Karpas-422 (cell line): ENCODE data around the gene BOD1L2. TPM values are rescaled to one million over a fixed set of nuclear protein-coding genes. Genes with fewer than 3 reads are reported as not detected.

Source experiments
- DNase-seq: peaks from one replicate; pipeline ENCODE4 v3.0.0-alpha.2; 2015
- H2AFZ ChIP-seq: fragments of 200-600 bp; sonication (generic); 2 replicates; pipeline ENCODE4 v1.6.1; 2014; ENCODE audit warnings: antibody characterized with exemption, low read length, mixed read lengths
- H3K27ac ChIP-seq: fragments of 200-600 bp; sonication (generic); 2 replicates; pipeline ENCODE4 v1.5.1; 2014; ENCODE audit warnings: mild to moderate bottlenecking, low read length, moderate library complexity
- H3K27me3 ChIP-seq: fragments of 200-600 bp; sonication (generic); 2 replicates; pipeline ENCODE4 v1.6.1; 2014; ENCODE audit warnings: low read length, mixed read lengths
- H3K36me3 ChIP-seq: fragments of 200-600 bp; sonication (generic); 2 replicates; pipeline ENCODE4 v1.6.1; 2014; ENCODE audit warnings: low read length, mixed read lengths; ENCODE audit not compliant: insufficient read depth
- H3K4me1 ChIP-seq: fragments of 200-600 bp; sonication (generic); 2 replicates; pipeline ENCODE4 v1.6.1; 2014; ENCODE audit warnings: mild to moderate bottlenecking, low read length, mixed read lengths
- H3K4me2 ChIP-seq: fragments of 200-600 bp; sonication (generic); 2 replicates; pipeline ENCODE4 v1.6.1; 2014; ENCODE audit warnings: low read length, low read depth, mild to moderate bottlenecking; ENCODE audit not compliant: poor library complexity, severe bottlenecking
- H3K4me3 ChIP-seq: fragments of 200-600 bp; sonication (generic); 2 replicates; pipeline ENCODE4 v1.5.1; 2014; ENCODE audit warnings: mild to moderate bottlenecking, antibody characterized with exemption, low read length, mixed read lengths
- H3K79me2 ChIP-seq: fragments of 200-600 bp; sonication (generic); 2 replicates; pipeline ENCODE4 v1.6.1; 2014; ENCODE audit warnings: mild to moderate bottlenecking, low read length, mixed read lengths
- H3K9ac ChIP-seq: fragments of 200-600 bp; sonication (generic); 2 replicates; pipeline ENCODE4 v1.6.0; 2014; ENCODE audit warnings: low read length
- H3K9me2 ChIP-seq: fragments of 200-600 bp; sonication (generic), shearing (Covaris generic); replicated peaks from 2 replicates; pipeline ENCODE4 v1.6.0; 2014; ENCODE audit warnings: mild to moderate bottlenecking, low read length, moderate library complexity; ENCODE audit not compliant: insufficient read depth
- H3K9me3 ChIP-seq: fragments of 300-700, 200-600 bp; sonication (generic); 2 replicates; pipeline ENCODE4 v1.6.1; 2014; ENCODE audit warnings: low read length, mixed read lengths
- H4K20me1 ChIP-seq: fragments of 200-600 bp; sonication (generic); 2 replicates; pipeline ENCODE4 v1.6.1; 2014; ENCODE audit warnings: mild to moderate bottlenecking, antibody characterized with exemption, low read length, low read depth; ENCODE audit not compliant: insufficient read depth
- total RNA-seq: library from RNA; depleted of rRNA; stranded (reverse); fragments of >200 nt; shearing (Covaris generic); gene quantifications from 2 replicates; pipeline ENCODE4 v1.2.3, GENCODE V29; 2014; ENCODE audit warnings: low replicate concordance

Gene BOD1L2
- total RNA-seq, 1 experiment from 2014 or later = not detected

DNA sequence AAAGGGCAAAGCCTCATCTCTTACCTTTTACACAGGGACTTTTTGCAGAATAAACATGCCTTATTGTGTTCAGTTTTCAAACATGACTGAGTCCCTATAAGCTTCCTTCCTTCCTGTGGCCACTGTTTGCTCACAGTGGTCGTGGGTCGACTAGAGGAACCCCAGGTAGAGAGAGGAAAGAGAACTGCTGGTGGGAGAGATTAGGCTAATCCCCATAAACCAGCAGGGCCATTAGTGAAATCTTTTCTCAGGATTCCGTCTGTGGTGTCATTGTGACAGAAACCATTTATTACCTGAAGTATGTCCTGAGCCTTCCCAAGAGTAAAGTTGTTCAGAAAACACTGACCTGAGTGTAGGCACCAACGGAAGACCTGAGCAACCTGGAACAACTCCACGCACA is 21.3 kb upstream of the BOD1L2 start:
- H3K27me3 ChIP-seq = no peaks in the 10 kb centered on the region
- no peak overlapping the region for H3K27ac ChIP-seq
- no peaks in the 10 kb centered on the region for H3K9me2 ChIP-seq
- H2AFZ ChIP-seq = no peak overlapping the region
- no peaks in the 10 kb centered on the region for H3K9me3 ChIP-seq
- no peaks in the 10 kb centered on the region for H3K36me3 ChIP-seq
- H3K79me2 ChIP-seq = no peaks in the 10 kb centered on the region
- no peak overlapping the region for H3K9ac ChIP-seq
- H3K4me1 ChIP-seq = no peaks in the 10 kb centered on the region
- no peaks in the 10 kb centered on the region for H4K20me1 ChIP-seq
- H3K4me3 ChIP-seq = no peak overlapping the region
- no peak for DNase-seq
- H3K4me2 ChIP-seq = no peak overlapping the region

DNA sequence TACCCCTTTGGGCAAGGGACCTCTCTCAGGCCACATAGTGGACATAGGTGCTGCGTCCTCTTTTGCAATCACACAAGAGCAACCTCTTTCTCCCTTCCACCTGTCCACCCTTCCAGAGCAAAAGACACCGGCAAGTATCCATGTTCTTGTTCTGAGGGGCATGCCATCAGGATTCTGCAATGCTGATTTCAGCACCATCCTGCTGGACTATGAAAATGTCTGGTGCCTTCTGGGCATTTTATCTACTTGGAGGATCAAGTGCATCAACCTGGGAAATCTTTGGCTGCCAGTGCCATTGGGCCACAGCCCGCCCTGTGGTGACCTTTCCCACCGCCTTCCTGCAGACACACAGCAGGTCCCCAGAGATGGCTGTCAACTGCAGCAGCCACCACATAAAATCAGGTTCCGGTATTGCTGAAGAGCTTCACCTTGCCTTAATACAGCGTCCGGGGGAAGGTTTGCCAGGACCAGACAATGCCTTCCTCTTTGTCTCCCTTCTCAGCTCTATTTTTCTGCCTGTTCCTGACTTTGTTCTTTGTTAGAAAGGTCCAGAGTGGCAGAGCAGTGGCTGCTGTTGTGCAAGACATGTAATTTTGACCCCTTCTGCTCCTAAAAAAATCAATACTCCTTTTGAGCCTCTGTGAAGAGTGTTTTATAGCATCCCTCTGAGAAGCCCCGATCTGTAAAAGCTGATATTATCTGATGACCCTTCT is 18.5 kb upstream of the BOD1L2 start:
- Histone ChIP-seq H3K4me3 (no peak overlapping the region), H2AFZ (no peak overlapping the region)

GRCh38 chr18:57131101-57131500 is 15.8 kb upstream of the BOD1L2 start:
- no peak overlapping the region for H3K4me2 ChIP-seq
- no peaks in the 10 kb centered on the region for H3K4me1 ChIP-seq
- no peaks in the 10 kb centered on the region for H3K9me3 ChIP-seq
- H3K27ac ChIP-seq = no peak overlapping the region
- H3K79me2 ChIP-seq = no peaks in the 10 kb centered on the region
- DNase-seq = no peak
- H4K20me1 ChIP-seq = no peaks in the 10 kb centered on the region
- H3K36me3 ChIP-seq = no peaks in the 10 kb centered on the region
- no peaks in the 10 kb centered on the region for H3K9me2 ChIP-seq
- H3K9ac ChIP-seq = no peak overlapping the region
- H3K4me3 ChIP-seq = no peak overlapping the region
- H2AFZ ChIP-seq = no peak overlapping the region
- no peaks in the 10 kb centered on the region for H3K27me3 ChIP-seq

More for the DNA sequence above, 18.5 kb upstream of the BOD1L2 start:
- no peak overlapping the region for H3K9ac ChIP-seq
- H3K4me1 ChIP-seq = no peaks in the 10 kb centered on the region
- no peaks in the 10 kb centered on the region for H3K9me3 ChIP-seq
- H3K27ac ChIP-seq = no peak overlapping the region
- no peak overlapping the region for H3K4me2 ChIP-seq
- no peaks in the 10 kb centered on the region for H3K9me2 ChIP-seq
- no peaks in the 10 kb centered on the region for H3K36me3 ChIP-seq
- H3K27me3 ChIP-seq = no peaks in the 10 kb centered on the region
- no peaks in the 10 kb centered on the region for H3K79me2 ChIP-seq
- no peak for DNase-seq
- no peaks in the 10 kb centered on the region for H4K20me1 ChIP-seq

GRCh38 chr18:57131782-57132181 is 15.1 kb upstream of the BOD1L2 start:
- Histone ChIP-seq H2AFZ (no peak overlapping the region), H3K9ac (no peak overlapping the region), H3K27me3 (no peaks in the 10 kb centered on the region), H3K79me2 (no peaks in the 10 kb centered on the region), H4K20me1 (no peaks in the 10 kb centered on the region), H3K4me3 (no peak overlapping the region), H3K4me1 (no peaks in the 10 kb centered on the region), H3K9me3 (no peaks in the 10 kb centered on the region), H3K9me2 (no peaks in the 10 kb centered on the region), H3K4me2 (no peak overlapping the region), H3K27ac (no peak overlapping the region), H3K36me3 (no peaks in the 10 kb centered on the region)
- DNase-seq = no peak

- Histone ChIP-seq H3K9me3 (no peaks in the 10 kb centered on the region), H3K36me3 (no peaks in the 10 kb centered on the region), H3K9ac (no peak overlapping the region), H2AFZ (no peak overlapping the region), H3K4me1 (no peaks in the 10 kb centered on the region), H3K9me2 (no peaks in the 10 kb centered on the region), H3K27ac (no peak overlapping the region), H3K79me2 (no peaks in the 10 kb centered on the region), H3K27me3 (no peaks in the 10 kb centered on the region), H4K20me1 (no peaks in the 10 kb centered on the region), H3K4me3 (no peak overlapping the region), H3K4me2 (no peak overlapping the region)
- no peak for DNase-seq
Observed at GRCh38 chr18:57134618-57135135, 12.2 kb upstream of the BOD1L2 start.

DNA sequence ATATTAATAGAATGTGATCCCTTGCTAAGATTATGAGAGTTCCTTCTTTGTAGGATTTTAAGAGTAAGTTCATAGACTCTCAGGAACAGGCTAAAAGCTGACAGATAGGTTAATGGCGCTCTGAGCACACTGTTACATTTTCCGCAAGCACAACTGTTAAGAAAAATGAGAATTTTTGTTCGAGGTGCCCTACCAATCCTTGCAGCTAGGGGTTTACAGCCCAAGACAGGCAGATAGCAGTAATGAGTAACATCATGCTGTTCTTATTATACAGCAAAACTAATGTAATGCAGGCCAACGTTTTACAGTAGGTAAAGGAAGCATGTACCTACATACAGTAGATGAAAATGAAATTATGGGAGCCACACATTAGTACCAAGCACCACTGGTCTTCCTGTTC is 11.2 kb upstream of the BOD1L2 start:
- Histone ChIP-seq H3K4me3 (no peak overlapping the region), H3K9ac (no peak overlapping the region), H3K36me3 (no peaks in the 10 kb centered on the region), H3K9me2 (no peaks in the 10 kb centered on the region), H4K20me1 (no peaks in the 10 kb centered on the region), H3K27me3 (no peaks in the 10 kb centered on the region), H3K4me2 (no peak overlapping the region), H3K4me1 (no peaks in the 10 kb centered on the region), H3K79me2 (no peaks in the 10 kb centered on the region), H3K9me3 (no peaks in the 10 kb centered on the region), H2AFZ (no peak overlapping the region), H3K27ac (no peak overlapping the region)
- DNase-seq = peak; percentile 45

DNA sequence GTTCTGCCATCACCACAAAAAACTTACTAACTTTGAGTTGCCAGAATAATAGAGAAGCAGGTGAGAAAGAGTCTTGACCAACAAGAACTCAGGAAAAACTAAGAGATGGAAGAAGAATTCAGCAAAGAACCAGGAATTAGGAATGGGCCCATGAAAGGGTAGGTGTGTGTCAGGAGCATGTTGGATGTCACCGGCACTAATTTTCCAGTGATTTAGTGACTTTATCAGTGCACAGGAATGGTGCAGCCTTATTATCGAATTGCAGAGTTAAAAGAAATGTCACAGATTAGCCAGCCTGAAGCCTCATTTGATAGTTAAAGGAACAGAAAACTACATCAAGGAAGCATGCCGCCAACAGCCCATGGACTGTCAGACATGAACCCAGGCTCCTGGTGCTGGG is 9.0 kb upstream of the BOD1L2 start:
- H4K20me1 ChIP-seq = peaks cover 2% of the 10 kb centered on the region; the same call in 1 of the 2 replicates
- H3K4me3 ChIP-seq = no peak overlapping the region
- H3K9me2 ChIP-seq = no peaks in the 10 kb centered on the region
- no peak for DNase-seq
- H3K79me2 ChIP-seq = no peaks in the 10 kb centered on the region
- H3K36me3 ChIP-seq = no peaks in the 10 kb centered on the region
- H3K9ac ChIP-seq = no peak overlapping the region
- no peaks in the 10 kb centered on the region for H3K9me3 ChIP-seq
- H3K4me1 ChIP-seq = no peaks in the 10 kb centered on the region
- H3K27ac ChIP-seq = no peak overlapping the region
- H3K27me3 ChIP-seq = no peaks in the 10 kb centered on the region
- no peak overlapping the region for H2AFZ ChIP-seq
- no peak overlapping the region for H3K4me2 ChIP-seq

DNA sequence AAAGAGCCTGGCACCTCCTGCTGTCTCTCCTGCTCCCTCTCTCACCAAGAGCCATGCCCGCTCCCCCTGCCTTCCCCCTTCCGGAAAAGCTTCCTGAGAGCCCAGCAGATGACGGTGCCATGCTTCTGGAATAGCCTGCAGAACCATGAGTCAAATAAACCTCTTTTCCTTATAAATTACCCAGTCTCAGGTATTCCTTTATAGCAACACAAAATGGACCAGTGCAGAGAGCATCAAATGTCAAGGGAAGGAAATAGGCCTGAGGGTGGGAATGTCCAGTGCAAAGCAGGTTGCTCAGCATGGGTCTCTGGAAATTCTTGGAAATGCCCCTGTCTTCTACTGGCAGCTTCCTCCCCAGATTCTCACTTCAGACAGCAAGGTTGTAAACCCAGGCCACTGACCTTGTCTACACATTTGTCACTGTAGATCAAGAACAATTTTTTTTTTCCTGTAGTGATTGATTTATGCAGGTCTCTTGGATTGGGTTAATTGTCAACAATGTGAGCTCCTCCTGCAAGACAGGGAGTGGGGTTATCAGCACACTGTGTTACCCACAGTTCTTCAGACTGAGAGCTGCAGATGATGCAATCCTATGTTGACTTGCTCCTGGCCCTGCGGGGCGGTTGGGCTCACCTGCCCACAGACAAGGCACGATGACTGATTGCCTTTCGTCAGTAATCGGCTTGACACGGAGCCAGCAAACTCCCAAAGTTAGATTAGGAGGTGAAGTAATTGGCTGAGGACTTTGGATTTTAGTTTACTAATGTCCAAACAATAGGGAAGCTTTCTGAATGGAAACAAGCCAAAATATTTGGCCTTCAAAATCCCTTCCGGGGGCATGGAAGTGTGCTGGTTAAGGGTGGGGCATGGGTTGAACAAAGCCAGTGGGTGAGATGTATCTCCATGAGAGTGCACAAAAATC is 5.4 kb upstream of the BOD1L2 start:
- Histone ChIP-seq H3K4me2 (no peak overlapping the region), H3K4me1 (no peaks in the 10 kb centered on the region), H3K79me2 (no peaks in the 10 kb centered on the region), H4K20me1 (peaks cover 5% of the 10 kb centered on the region; the same call in 1 of the 2 replicates), H3K4me3 (no peak overlapping the region), H3K9me3 (no peaks in the 10 kb centered on the region), H3K9me2 (no peaks in the 10 kb centered on the region), H2AFZ (no peak overlapping the region), H3K9ac (no peak overlapping the region), H3K36me3 (no peaks in the 10 kb centered on the region), H3K27me3 (no peaks in the 10 kb centered on the region), H3K27ac (no peak overlapping the region)
- DNase-seq = no peak
